Measurements from ENCODE around the gene KLB.
"Not testable (repeated sequence)": the region's sequence is repeated elsewhere in the genome, so short reads cannot be mapped to it uniquely, and the experiment has no call there.

KLB gene

GRCh38 chr4:39427520-39428114 lies 20.9 kb downstream of the KLB start:
- no peak for DNase-seq

- DNase-seq, result no peak
These were observed 23.0 kb downstream of the KLB start for GRCh38 chr4:39429476-39430334.

- no peak for DNase-seq
These were observed 27.3 kb downstream of the KLB start for GRCh38 chr4:39433878-39434492.

GRCh38 chr4:39435659-39436563 lies 29.2 kb downstream of the KLB start:
- DNase-seq, result no peak

- DNase-seq, result no peak
These were observed 34.9 kb downstream of the KLB start for GRCh38 chr4:39441593-39441992.

GRCh38 chr4:39442998-39443397 lies 36.3 kb downstream of the KLB start:
- DNase-seq, result no peak

GRCh38 chr4:39446483-39446841 lies 39.7 kb downstream of the KLB start:
- DNase-seq, result no peak

GRCh38 chr4:39446842-39447573 lies 40.3 kb downstream of the KLB start:
- DNase-seq, result peak; percentile 26

GRCh38 chr4:39450618-39451017 lies 43.9 kb downstream of the KLB start:
- DNase-seq, result no peak

GRCh38 chr4:39451423-39452023 lies 44.8 kb downstream of the KLB start:
- DNase-seq, result no peak

- no peak for DNase-seq
These were observed 45.6 kb downstream of the KLB start for GRCh38 chr4:39452153-39452859.

GRCh38 chr4:39452860-39453587 lies 46.3 kb downstream of the KLB start:
- no peak for DNase-seq

- DNase-seq, result no peak
These were observed 47.0 kb downstream of the KLB start for GRCh38 chr4:39453738-39454137.

- DNase-seq, result no peak
These were observed 48.8 kb downstream of the KLB start for GRCh38 chr4:39455486-39455885.

- no peak for DNase-seq
These were observed 50.4 kb downstream of the KLB start for GRCh38 chr4:39456946-39457763.

GRCh38 chr4:39458161-39458504 lies 51.4 kb downstream of the KLB start:
- DNase-seq, result not testable (repeated sequence)

- DNase-seq, result peak; percentile 94
These were observed 52.0 kb downstream of the KLB start, which contains the start of the genes LIAS and RPL9 for GRCh38 chr4:39458505-39459300. Gene LIAS (plus strand): TSS chr4:39459056. CDS start chr4:39459118, 62 bp downstream. Gene RPL9 (minus strand): TSS chr4:39458922. CDS start chr4:39458439, 483 bp downstream.

GRCh38 chr4:39464886-39465501 lies 58.3 kb downstream of the KLB start:
- no peak for DNase-seq

Measured in stimulated activated CD4-positive, alpha-beta T cell treated with anti-CD3 and anti-CD28 coated beads, Interleukin-4, amount 100 ng/mL, for 24 hours (primary cell).